H1 (cell line): ENCODE measurements around the gene TNIK. TPM values are rescaled to one million over a fixed set of nuclear protein-coding genes. Genes with fewer than 3 reads are reported as not detected.

Source experiments
- CTCF ChIA-PET: fragments of 300-600 bp; sonication (Branson Sonifier 250); formaldehyde crosslinking; loops from one replicate; lab custom pipeline; 2021; ENCODE audit not compliant: partially characterized antibody; lab: Charles Lee
- POLR2A ChIA-PET: fragments of 300-600 bp; sonication (Branson Sonifier 250); formaldehyde crosslinking; loops from one replicate; lab custom pipeline; 2021; ENCODE audit warnings: inconsistent platforms; ENCODE audit not compliant: partially characterized antibody; lab: Charles Lee
- DNase-seq, 2 experiments: peaks; one replicate each; pipeline versions ENCODE4 v3.0.0 to v3.0.0-alpha.2; 2010 to 2022; ENCODE audit warnings: low spot score in 2 of 2, low read depth in 1 of 2, mixed read lengths in 1 of 2
- FAIRE-seq: peaks from 2 replicates; lab custom pipeline; 2011; peaks lifted over from hg19 to GRCh38; lab: Jason Lieb, UNC
- H2AFZ ChIP-seq: 2 replicates; pipeline ENCODE4 v1.8.1; 2012; ENCODE audit warnings: low read length, inconsistent platforms
- H2AK5ac ChIP-seq: 2 replicates; pipeline ENCODE4 v1.6.1; 2013; ENCODE audit warnings: low read depth, low read length
- H2BK120ac ChIP-seq: replicated peaks from 2 replicates; pipeline ENCODE3; 2013; ENCODE audit warnings: low read depth, low read length, inconsistent platforms
- H2BK12ac ChIP-seq: 2 replicates; pipeline ENCODE4 v1.6.1; 2013; ENCODE audit warnings: low read depth, low read length
- H2BK15ac ChIP-seq: 2 replicates; pipeline ENCODE4 v1.6.1; 2013; ENCODE audit warnings: low read length
- H2BK20ac ChIP-seq: 2 replicates; pipeline ENCODE4 v1.6.1; 2013; ENCODE audit warnings: low read length
- H2BK5ac ChIP-seq: 2 replicates; pipeline ENCODE4 v1.6.1; 2013; ENCODE audit warnings: low read depth, low read length
- H3K14ac ChIP-seq: 2 replicates; pipeline ENCODE4 v1.6.1; 2013; ENCODE audit warnings: inconsistent platforms; ENCODE audit not compliant: insufficient read length
- H3K18ac ChIP-seq: 2 replicates; pipeline ENCODE4 v1.6.1; 2013; ENCODE audit warnings: low read length; ENCODE audit errors: extremely low read depth
- H3K23ac ChIP-seq: 2 replicates; pipeline ENCODE4 v1.6.1; 2013; ENCODE audit warnings: inconsistent platforms; ENCODE audit not compliant: insufficient read length
- H3K23me2 ChIP-seq: 2 replicates; pipeline ENCODE4 v1.6.1; 2013; ENCODE audit warnings: low read depth, low read length
- H3K27ac ChIP-seq: 2 replicates; pipeline ENCODE4 v1.6.1; 2011; ENCODE audit warnings: low read depth, low read length, inconsistent platforms
- H3K27me3 ChIP-seq, 4 experiments: replicated peaks in 1 of 4; 1 replicate in 1 of 4; 2 replicates in 3 of 4; pipeline versions ENCODE4 v1.6.1 to v1.8.1; 2011 to 2013; ENCODE audit warnings: low read length in 3 of 4, mild to moderate bottlenecking in 3 of 4, inconsistent platforms in 2 of 4, mixed read lengths in 2 of 4, moderate library complexity in 1 of 4; ENCODE audit not compliant: control insufficient read depth in 3 of 4, insufficient read depth in 3 of 4; ENCODE audit errors: extremely low read depth in 1 of 4
- H3K36me3 ChIP-seq, 4 experiments: 2 replicates each; pipeline versions ENCODE4 v1.6.1 to v1.8.1; 2011 to 2013; ENCODE audit warnings: mild to moderate bottlenecking in 4 of 4, low read length in 3 of 4, moderate library complexity in 2 of 4, control low read depth in 1 of 4, inconsistent platforms in 1 of 4; ENCODE audit not compliant: insufficient read depth in 4 of 4, control insufficient read depth in 2 of 4
- H3K4ac ChIP-seq: replicated peaks from 2 replicates; pipeline ENCODE3; 2013; ENCODE audit warnings: low read length, low read depth, mixed read lengths, inconsistent platforms; ENCODE audit not compliant: insufficient read length
- H3K4me1 ChIP-seq, 4 experiments: replicated peaks in 1 of 4; 1 replicate in 1 of 4; 2 replicates in 3 of 4; pipeline versions ENCODE4 v1.6.1 to v1.8.1; 2011 to 2013; ENCODE audit warnings: low read length in 3 of 4, inconsistent platforms in 2 of 4, mixed read lengths in 1 of 4; ENCODE audit not compliant: insufficient read depth in 4 of 4, control insufficient read depth in 3 of 4
- H3K4me2 ChIP-seq, 2 experiments: 2 replicates each; pipeline versions ENCODE4 v1.6.1 to v1.8.1; 2011 to 2013; ENCODE audit warnings: low read depth in 2 of 2, low read length in 2 of 2, control low read depth in 1 of 2, inconsistent platforms in 1 of 2, mild to moderate bottlenecking in 1 of 2; ENCODE audit not compliant: insufficient read depth in 1 of 2
- H3K4me3 ChIP-seq, 4 experiments: fragments of 200-600, 300-600 bp in 1 of 4; sonication (generic), shearing (Covaris generic), sonication (Bioruptor Twin) in 1 of 4; 2 replicates each; pipeline versions ENCODE4 v1.5.1 to v1.8.1; 2011 to 2016; ENCODE audit warnings: low read length in 4 of 4, low read depth in 3 of 4, control low read depth in 2 of 4, inconsistent platforms in 2 of 4, mild to moderate bottlenecking in 2 of 4, mixed read lengths in 1 of 4, moderate library complexity in 1 of 4; ENCODE audit not compliant: insufficient read depth in 2 of 4; ENCODE audit errors: extremely low read depth in 1 of 4
- H3K56ac ChIP-seq: replicated peaks from 2 replicates; pipeline ENCODE3; 2013; ENCODE audit warnings: low read depth, mild to moderate bottlenecking, mixed read lengths, low read length, inconsistent platforms; ENCODE audit not compliant: insufficient read length
- H3K79me1 ChIP-seq: 2 replicates; pipeline ENCODE4 v1.6.1; 2013; ENCODE audit warnings: low read depth, low read length, control low read depth
- H3K79me2 ChIP-seq, 2 experiments: 2 replicates each; pipeline versions ENCODE4 v1.6.1 to v1.8.1; 2012 to 2013; ENCODE audit warnings: low read length in 2 of 2, mild to moderate bottlenecking in 2 of 2, inconsistent platforms in 1 of 2; ENCODE audit not compliant: insufficient read depth in 2 of 2, control insufficient read depth in 1 of 2
- H3K9ac ChIP-seq, 4 experiments: replicated peaks in 1 of 4; 1 replicate in 1 of 4; 2 replicates in 3 of 4; pipeline versions ENCODE4 v1.6.1 to v1.8.1; 2011 to 2013; ENCODE audit warnings: low read depth in 3 of 4, low read length in 3 of 4, control low read depth in 2 of 4, mild to moderate bottlenecking in 2 of 4, moderate library complexity in 2 of 4, inconsistent platforms in 1 of 4; ENCODE audit errors: extremely low read depth in 1 of 4
- H3K9me3 ChIP-seq, 2 experiments: 2 replicates each; pipeline versions ENCODE4 v1.6.1 to v1.8.1; 2012 to 2013; ENCODE audit warnings: mild to moderate bottlenecking in 2 of 2, moderate library complexity in 2 of 2, control low read depth in 1 of 2, inconsistent platforms in 1 of 2, low read depth in 1 of 2, low read length in 1 of 2, mixed read lengths in 1 of 2; ENCODE audit not compliant: insufficient read depth in 2 of 2
- H4K20me1 ChIP-seq, 2 experiments: replicated peaks in 1 of 2; 2 replicates each; pipeline versions ENCODE3 to v1.8.1; 2011 to 2013; ENCODE audit warnings: inconsistent platforms in 2 of 2, low read length in 2 of 2, mild to moderate bottlenecking in 1 of 2; ENCODE audit not compliant: insufficient read depth in 2 of 2, control insufficient read depth in 1 of 2
- H4K5ac ChIP-seq: 2 replicates; pipeline ENCODE4 v1.6.1; 2013; ENCODE audit warnings: low read length, low read depth, mixed read lengths, inconsistent platforms; ENCODE audit not compliant: insufficient read length
- H4K8ac ChIP-seq: 2 replicates; pipeline ENCODE4 v1.8.0; 2013; ENCODE audit warnings: mild to moderate bottlenecking, moderate library complexity, low read length, inconsistent platforms; ENCODE audit not compliant: insufficient read depth; ENCODE audit errors: extremely low read depth
- H4K91ac ChIP-seq: replicated peaks from 2 replicates; pipeline ENCODE3; 2013; ENCODE audit warnings: low read length, mixed read lengths, inconsistent platforms; ENCODE audit not compliant: insufficient read length
- CREB1 ChIP-seq: IDR thresholded peaks from 2 replicates; pipeline ENCODE4 v1.6.1; 2012; ENCODE audit warnings: inconsistent platforms
- GABPA ChIP-seq: IDR thresholded peaks from 2 replicates; pipeline ENCODE4 v1.6.1; 2011; ENCODE audit warnings: mild to moderate bottlenecking, low read length, moderate library complexity, borderline replicate concordance; ENCODE audit not compliant: insufficient read depth
- HDAC2 ChIP-seq, 2 experiments: fragments of 300-600 bp in 1 of 2; sonication (generic) in 1 of 2; IDR thresholded peaks; 2 replicates each; pipeline ENCODE4 v1.6.1; 2011 to 2012; ENCODE audit warnings: low read depth in 2 of 2, low read length in 2 of 2, mild to moderate bottlenecking in 2 of 2, moderate library complexity in 2 of 2, borderline replicate concordance in 1 of 2, inconsistent platforms in 1 of 2
- JUN ChIP-seq: IDR thresholded peaks from 2 replicates; pipeline ENCODE4 v1.6.1; 2011; ENCODE audit warnings: low read depth, mild to moderate bottlenecking, improper control_type of control experiment, low read length
- PHF8 ChIP-seq: fragments of 200-600 bp; sonication (generic); conservative IDR thresholded peaks from 2 replicates; pipeline ENCODE4 v1.7.1; 2012; ENCODE audit warnings: low read depth, mild to moderate bottlenecking, inconsistent platforms, low read length, moderate library complexity
- POLR2AphosphoS5 ChIP-seq: IDR thresholded peaks from 2 replicates; pipeline ENCODE4 v1.6.1; 2011; ENCODE audit warnings: low read depth, low read length
- RBBP5 ChIP-seq: IDR thresholded peaks from 2 replicates; pipeline ENCODE4 v1.7.1; 2012; ENCODE audit warnings: low read depth, mild to moderate bottlenecking, inconsistent platforms, low read length, moderate library complexity, borderline replicate concordance
- SAP30 ChIP-seq: fragments of 300-600 bp; sonication (generic); IDR thresholded peaks from 2 replicates; pipeline ENCODE4 v1.7.1; 2012; ENCODE audit warnings: low read length, moderate library complexity, mild to moderate bottlenecking, inconsistent platforms; ENCODE audit not compliant: insufficient read depth, insufficient replicate concordance
- SIN3A ChIP-seq, 2 experiments: IDR thresholded peaks in 1 of 2; conservative IDR thresholded peaks in 1 of 2; 2 replicates each; pipeline ENCODE4 v1.6.1; 2011 to 2012; ENCODE audit warnings: low read length in 2 of 2, improper control_type of control experiment in 1 of 2, low read depth in 1 of 2, mild to moderate bottlenecking in 1 of 2
- SUZ12 ChIP-seq: fragments of 200-600 bp; sonication (generic); IDR thresholded peaks from 2 replicates; pipeline ENCODE4 v1.6.1; 2012; ENCODE audit warnings: mild to moderate bottlenecking, inconsistent platforms, low read length, moderate library complexity, mixed read lengths
- TEAD4 ChIP-seq: IDR thresholded peaks from 2 replicates; pipeline ENCODE4 v1.6.1; 2012; ENCODE audit warnings: low read depth, low read length, inconsistent platforms, mixed read lengths
- YY1 ChIP-seq: IDR thresholded peaks from 2 replicates; pipeline ENCODE4 v1.6.1; 2011; ENCODE audit warnings: low read depth, mild to moderate bottlenecking, low read length
- ZNF274 ChIP-seq: IDR thresholded peaks from 2 replicates; pipeline ENCODE4 v1.7.0; 2012; ENCODE audit warnings: low read length, borderline replicate concordance; ENCODE audit errors: extremely low read depth
- WGBS, 2 experiments: shearing (Covaris generic) in 1 of 2; methylation state at CpG; one replicate each; pipeline versions ENCODE4 v1.1.6 to v1.1.7; 2013 to 2015; ENCODE audit warnings: low lambda C conversion rate in 2 of 2, mixed read lengths in 2 of 2, inconsistent platforms in 1 of 2, low coverage in 1 of 2, missing lambda C conversion rate in 1 of 2; ENCODE audit not compliant: insufficient replicate concordance in 2 of 2, insufficient coverage in 1 of 2, insufficient read length in 1 of 2; ENCODE audit errors: extremely low coverage in 1 of 2, missing lambda C conversion rate in 1 of 2; 5-methylcytosine and 5-hydroxymethylcytosine counted together
- polyA plus RNA-seq, 7 experiments: library from polyadenylated mRNA; depleted of rRNA in 3 of 7; stranded (reverse) in 5 of 7; unstranded in 2 of 7; fragments of >200 nt in 5 of 7; fragments of 200-250 nt in 2 of 7; gene quantifications; 1 replicate in 5 of 7; 2 replicates in 1 of 7; 4 replicates in 1 of 7; pipeline versions ENCODE4 v1.2.1 to v1.2.3, GENCODE V29; 2011 to 2013; ENCODE audit warnings: missing spikeins in 2 of 7, mixed read lengths in 2 of 7
- total RNA-seq: library from RNA; stranded (reverse); fragmentation: NEBNext Ultra II Directional; extraction: Animal tissue kit (Norgen Biotek cat#: 25700); gene quantifications from 2 replicates; pipeline ENCODE4 v1.2.1, GENCODE V29; 2021

Gene TNIK
- total and polyA plus RNA-seq, 2 of the 8 experiments (the other 6 are each of a cell fraction or from before 2014, with no cell fraction given), result 7.4 to 42.0 TPM

DNA sequence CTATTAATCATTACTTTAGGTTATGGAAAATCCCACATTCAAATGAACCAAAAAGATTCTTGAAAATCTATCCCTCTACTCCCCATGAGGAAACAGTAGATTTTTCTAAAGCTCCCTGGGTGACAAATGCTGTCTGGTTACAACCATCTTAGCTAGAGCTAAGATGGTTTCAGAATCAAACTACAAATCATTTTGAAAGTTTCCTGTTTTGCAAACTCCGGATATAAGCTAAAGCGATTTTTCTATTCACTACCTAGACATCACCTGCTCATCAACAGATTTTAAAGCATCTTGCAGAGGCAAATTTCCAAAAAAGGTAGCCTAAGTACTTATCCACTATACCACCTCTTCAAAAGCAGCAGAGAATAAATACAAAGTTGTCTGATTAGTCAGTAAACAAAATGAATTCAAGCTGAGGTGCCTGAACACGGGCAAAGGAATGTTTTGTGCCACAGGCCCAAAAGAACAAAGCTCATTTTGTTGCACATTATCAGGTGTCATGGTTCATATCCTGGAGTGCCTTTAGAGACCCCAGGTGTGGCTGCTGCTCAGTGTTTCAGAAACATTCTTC lies 204.9 kb downstream of the TNIK start:
- Histone ChIP-seq H3K23me2 (no peaks in the 10 kb centered on the region; the same call in 1 of the 2 replicates), H2AK5ac (no peak overlapping the region), H3K23ac (no peak overlapping the region), H2BK5ac (no peak overlapping the region), H3K18ac (no peak overlapping the region), H2BK120ac (no peak overlapping the region), H2BK20ac (no peak overlapping the region), H3K4me3 (no peak overlapping the region), H3K9ac (no peak overlapping the region), H3K4me2 (no peak overlapping the region), H3K27me3 (no peaks in the 10 kb centered on the region), H4K91ac (no peak overlapping the region), H3K9me3 (no peaks in the 10 kb centered on the region), H3K36me3 (no peaks in the 10 kb centered on the region), H3K56ac (no peak overlapping the region), H3K14ac (no peak overlapping the region), H2BK15ac (no peak overlapping the region), H2AFZ (no peak overlapping the region), H3K4ac (no peak overlapping the region), H3K27ac (no peak overlapping the region), H2BK12ac (no peak overlapping the region), H3K79me2 (peaks cover 0 to 18% of the 10 kb centered on the region in 2 experiments; a peak in 2 of 4 replicates), H4K5ac (no peak overlapping the region), H3K4me1 (no peaks in the 10 kb centered on the region), H3K79me1 (no peaks in the 10 kb centered on the region), H4K20me1 (no peaks in the 10 kb centered on the region), H4K8ac (no peak overlapping the region)
- DNase-seq (no peak), FAIRE-seq (no peak)
- ChIA-PET POLR2A (no interaction called here), CTCF (interaction anchor here (1.1 kb wide), 2 partner anchors 68 to 198 kb away, joined by 4 read pairs; no protein-coding TSS in a partner anchor)
- 86% methylated on average over 3 of the region's 3 CpGs; no CpG with 5 or more reads in 1 of the 2 experiments for WGBS, 2 experiments
- no peak for TF ChIP-seq PHF8
- no peak for TF ChIP-seq TEAD4
- no peak for TF ChIP-seq SAP30
- TF ChIP-seq GABPA, result no peak
- no peak for TF ChIP-seq SUZ12
- TF ChIP-seq RBBP5, result no peak
- TF ChIP-seq YY1, result no peak
- TF ChIP-seq POLR2AphosphoS5, result no peak
- no peak for TF ChIP-seq ZNF274
- TF ChIP-seq CREB1, result no peak
- TF ChIP-seq JUN, result no peak
- no peak for TF ChIP-seq HDAC2 (IDR thresholded peaks at IDR 0.05; ENCODE audit: borderline replicate concordance in 1 of 2, low read depth in 2 of 2, low read length in 2 of 2)
- TF ChIP-seq SIN3A (conservative IDR thresholded peaks at IDR 0.05 in 1 of 2, IDR thresholded peaks at IDR 0.05 in 1 of 2; ENCODE audit: low read depth in 1 of 2, low read length in 2 of 2), result no peak
